HEK293T (cell line): Measurements from ENCODE around the gene GART.

Experiments used
- ARNT ChIP-seq: fragments of 450-650 bp; IDR thresholded peaks from 2 replicates; pipeline ENCODE4 v1.6.1; 2017; ENCODE audit warnings: mild to moderate bottlenecking
- BHLHE40 ChIP-seq: fragments of 450-650 bp; IDR thresholded peaks from 2 replicates; pipeline ENCODE4 v1.6.1; 2016; ENCODE audit warnings: mild to moderate bottlenecking, moderate library complexity, borderline replicate concordance
- CTBP1 ChIP-seq: fragments of 450-650 bp; IDR thresholded peaks from 2 replicates; pipeline ENCODE4 v1.6.1; 2016; ENCODE audit warnings: borderline replicate concordance
- ELF4 ChIP-seq: fragments of 450-650 bp; IDR thresholded peaks from 2 replicates; pipeline ENCODE4 v1.6.1; 2017; ENCODE audit warnings: antibody characterized with exemption
- FOXA1 ChIP-seq: fragments of 450-650 bp; IDR thresholded peaks from 2 replicates; pipeline ENCODE4 v1.6.1; 2016; ENCODE audit warnings: mild to moderate bottlenecking
- FOXK2 ChIP-seq: fragments of 450-650 bp; IDR thresholded peaks from 2 replicates; pipeline ENCODE4 v1.6.1; 2016; ENCODE audit warnings: mild to moderate bottlenecking
- FOXM1 ChIP-seq: fragments of 450-650 bp; IDR thresholded peaks from 2 replicates; pipeline ENCODE4 v1.6.1; 2017; ENCODE audit warnings: mild to moderate bottlenecking, borderline replicate concordance
- L3MBTL2 ChIP-seq: fragments of 450-650 bp; conservative IDR thresholded peaks from 2 replicates; pipeline ENCODE4 v1.6.1; 2016; ENCODE audit warnings: mild to moderate bottlenecking
- SP1 ChIP-seq: fragments of 450-650 bp; IDR thresholded peaks from 2 replicates; pipeline ENCODE4 v1.6.1; 2017
- SUZ12 ChIP-seq: fragments of 450-650 bp; IDR thresholded peaks from 2 replicates; pipeline ENCODE4 v1.6.1; 2016; ENCODE audit warnings: mild to moderate bottlenecking
- TARDBP ChIP-seq: fragments of 450-650 bp; IDR thresholded peaks from 2 replicates; pipeline ENCODE4 v1.6.1; 2016
- ZNF384 ChIP-seq: fragments of 450-650 bp; IDR thresholded peaks from 2 replicates; pipeline ENCODE4 v1.6.1; 2016
- TF ChIP-seq, protein P1 (sequence below): fragments of 450-650 bp; IDR thresholded peaks from 2 replicates; pipeline ENCODE4 v1.6.1; 2016

GRCh38 chr21:33518899-33519298 is 23.0 kb downstream of the GART start:
- TF ChIP-seq SP1 (no peak), SUZ12 (no peak), BHLHE40 (no peak), FOXM1 (no peak), FOXA1 (no peak), ZNF384 (no peak), ARNT (no peak), TARDBP (no peak), CTBP1 (no peak), ELF4 (no peak), L3MBTL2 (no peak), FOXK2 (no peak)
- TF ChIP-seq, protein P1, sequence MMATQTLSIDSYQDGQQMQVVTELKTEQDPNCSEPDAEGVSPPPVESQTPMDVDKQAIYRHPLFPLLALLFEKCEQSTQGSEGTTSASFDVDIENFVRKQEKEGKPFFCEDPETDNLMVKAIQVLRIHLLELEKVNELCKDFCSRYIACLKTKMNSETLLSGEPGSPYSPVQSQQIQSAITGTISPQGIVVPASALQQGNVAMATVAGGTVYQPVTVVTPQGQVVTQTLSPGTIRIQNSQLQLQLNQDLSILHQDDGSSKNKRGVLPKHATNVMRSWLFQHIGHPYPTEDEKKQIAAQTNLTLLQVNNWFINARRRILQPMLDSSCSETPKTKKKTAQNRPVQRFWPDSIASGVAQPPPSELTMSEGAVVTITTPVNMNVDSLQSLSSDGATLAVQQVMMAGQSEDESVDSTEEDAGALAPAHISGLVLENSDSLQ = no peak
